ENCODE measurements around the gene FKBP9.
"Not testable (repeated sequence)": the region's sequence is repeated elsewhere in the genome, so short reads cannot be mapped to it uniquely, and the experiment has no call there.

The FKBP9 gene, protein sequence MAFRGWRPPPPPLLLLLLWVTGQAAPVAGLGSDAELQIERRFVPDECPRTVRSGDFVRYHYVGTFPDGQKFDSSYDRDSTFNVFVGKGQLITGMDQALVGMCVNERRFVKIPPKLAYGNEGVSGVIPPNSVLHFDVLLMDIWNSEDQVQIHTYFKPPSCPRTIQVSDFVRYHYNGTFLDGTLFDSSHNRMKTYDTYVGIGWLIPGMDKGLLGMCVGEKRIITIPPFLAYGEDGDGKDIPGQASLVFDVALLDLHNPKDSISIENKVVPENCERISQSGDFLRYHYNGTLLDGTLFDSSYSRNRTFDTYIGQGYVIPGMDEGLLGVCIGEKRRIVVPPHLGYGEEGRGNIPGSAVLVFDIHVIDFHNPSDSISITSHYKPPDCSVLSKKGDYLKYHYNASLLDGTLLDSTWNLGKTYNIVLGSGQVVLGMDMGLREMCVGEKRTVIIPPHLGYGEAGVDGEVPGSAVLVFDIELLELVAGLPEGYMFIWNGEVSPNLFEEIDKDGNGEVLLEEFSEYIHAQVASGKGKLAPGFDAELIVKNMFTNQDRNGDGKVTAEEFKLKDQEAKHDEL

GRCh38 chr7:32957326-32958045, at the start of gene FKBP9:
TSS of gene FKBP9 (plus strand) at chr7:32957440. CDS start at chr7:32957574, 134 bp downstream.
- DNase-seq = peak; percentile 68

- no peak for DNase-seq
These were observed 47.0 kb upstream of the FKBP9 start for GRCh38 chr7:32910195-32910594.

DNA sequence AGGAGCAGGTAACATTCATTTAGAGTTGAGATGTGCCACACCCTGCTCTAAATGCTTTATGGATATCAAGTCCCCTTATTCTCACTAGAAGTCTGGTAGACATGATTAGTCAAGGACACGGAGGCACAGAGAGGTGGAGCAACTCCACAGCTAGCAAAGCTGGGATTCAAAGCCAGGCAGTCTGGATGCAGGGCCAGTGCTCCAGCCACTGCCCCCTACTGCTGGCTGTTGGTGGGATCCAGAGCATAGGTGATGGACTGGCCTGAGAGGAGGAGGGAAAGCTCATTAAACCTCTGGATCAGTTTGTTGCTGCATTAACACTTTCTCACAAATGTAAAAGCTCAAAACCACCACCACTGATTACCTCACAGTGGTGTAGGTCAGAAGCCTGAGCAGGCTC, 43.1 kb upstream of the FKBP9 start:
- no peak for DNase-seq

DNA sequence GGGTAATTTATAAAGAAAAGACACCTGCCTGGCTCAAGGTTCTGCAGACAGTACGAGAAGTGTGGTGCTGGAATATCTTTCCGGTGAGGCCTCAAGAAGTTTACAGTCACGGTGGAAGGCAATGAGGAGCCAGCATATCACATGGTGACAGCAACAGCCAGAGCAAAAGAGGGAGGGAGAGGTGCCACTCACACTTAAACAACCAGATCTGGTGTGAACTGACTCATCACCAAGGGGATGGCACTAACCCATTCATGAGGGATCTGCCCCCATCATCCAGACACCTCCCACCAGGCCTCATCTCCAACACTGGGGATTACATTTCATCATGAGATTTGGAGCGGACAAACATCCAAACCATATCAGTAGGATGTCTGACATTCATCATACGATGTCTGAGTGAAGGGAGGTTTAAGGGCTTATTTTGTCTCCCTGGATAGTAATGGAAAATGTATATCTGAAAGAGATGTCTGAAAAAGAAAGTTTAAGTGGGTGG, 42.2 kb upstream of the FKBP9 start:
- DNase-seq = no peak

- no peak for DNase-seq
These were observed 41.2 kb upstream of the FKBP9 start for GRCh38 chr7:32916006-32916405.

GRCh38 chr7:32916994-32917393, 40.2 kb upstream of the FKBP9 start:
- DNase-seq = not testable (repeated sequence)

GRCh38 chr7:32921896-32922295, 35.3 kb upstream of the FKBP9 start:
- DNase-seq = no peak

GRCh38 chr7:32928785-32929298, 28.4 kb upstream of the FKBP9 start:
- no peak for DNase-seq

GRCh38 chr7:32929430-32930143, 27.7 kb upstream of the FKBP9 start:
- DNase-seq = no peak

- DNase-seq = no peak
These were observed 26.9 kb upstream of the FKBP9 start for GRCh38 chr7:32930378-32930777.

- DNase-seq = no peak
These were observed 21.7 kb upstream of the FKBP9 start for GRCh38 chr7:32935558-32935957.

- DNase-seq = no peak
These were observed 20.6 kb upstream of the FKBP9 start for GRCh38 chr7:32936689-32937088.

GRCh38 chr7:32937344-32938174, 19.7 kb upstream of the FKBP9 start:
- DNase-seq = peak; percentile 60

DNA sequence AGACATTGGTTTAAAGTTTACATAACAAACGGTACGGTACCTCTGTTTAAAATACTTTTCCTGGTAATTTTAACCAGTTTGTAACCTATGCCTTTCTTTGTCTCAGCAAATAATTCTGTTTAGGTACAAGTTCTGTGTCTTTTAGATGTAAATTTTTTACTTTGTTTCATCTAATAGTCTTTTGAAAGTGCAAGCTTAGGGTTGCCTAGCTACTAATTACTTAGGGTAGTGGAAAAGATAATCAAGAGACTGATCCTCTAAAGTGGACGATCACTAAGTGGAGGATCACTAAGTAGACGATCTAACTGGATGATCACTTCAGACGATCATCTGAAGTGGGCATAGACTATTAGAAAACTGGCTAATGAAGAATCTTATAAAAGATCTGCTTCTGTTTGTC, 16.1 kb upstream of the FKBP9 start:
- peak; percentile 14 for DNase-seq

DNA sequence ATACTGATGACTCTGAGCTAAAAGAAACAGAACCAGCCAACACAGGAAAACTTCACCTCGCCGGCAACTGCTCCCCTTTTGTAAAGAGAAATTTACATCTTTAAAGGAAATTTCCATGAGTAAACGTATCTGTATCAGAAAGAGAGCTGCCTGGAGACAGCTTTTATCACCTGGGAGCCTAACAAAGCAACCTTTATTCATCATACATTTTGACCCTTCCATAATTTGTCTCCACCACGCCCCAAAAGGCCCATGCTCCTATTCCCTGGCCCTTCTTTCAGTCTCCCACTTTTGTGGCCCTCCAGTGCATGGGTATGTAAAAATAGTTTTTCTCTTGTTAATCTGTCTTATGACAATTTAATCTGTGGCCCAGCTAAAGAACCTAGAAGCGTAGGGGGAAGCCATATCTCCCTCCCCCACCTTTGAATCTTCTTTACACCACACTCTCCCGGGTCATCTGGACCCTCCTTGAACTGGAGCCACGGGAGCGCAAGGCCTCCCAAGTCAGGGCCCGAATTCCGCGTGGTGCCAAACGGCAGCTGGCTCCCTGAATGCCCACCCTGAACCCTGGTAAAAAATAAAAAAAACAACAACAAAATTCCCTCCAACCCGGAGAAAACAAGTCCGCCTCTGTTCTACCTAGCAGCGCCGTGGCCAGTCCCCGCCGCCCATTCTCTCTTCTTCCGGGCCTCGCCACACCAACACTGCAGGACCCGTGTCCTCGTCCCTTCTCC, 15.4 kb upstream of the FKBP9 start:
- no peak for DNase-seq

GRCh38 chr7:32942415-32943251, 14.6 kb upstream of the FKBP9 start:
- peak; percentile 78 for DNase-seq

DNA sequence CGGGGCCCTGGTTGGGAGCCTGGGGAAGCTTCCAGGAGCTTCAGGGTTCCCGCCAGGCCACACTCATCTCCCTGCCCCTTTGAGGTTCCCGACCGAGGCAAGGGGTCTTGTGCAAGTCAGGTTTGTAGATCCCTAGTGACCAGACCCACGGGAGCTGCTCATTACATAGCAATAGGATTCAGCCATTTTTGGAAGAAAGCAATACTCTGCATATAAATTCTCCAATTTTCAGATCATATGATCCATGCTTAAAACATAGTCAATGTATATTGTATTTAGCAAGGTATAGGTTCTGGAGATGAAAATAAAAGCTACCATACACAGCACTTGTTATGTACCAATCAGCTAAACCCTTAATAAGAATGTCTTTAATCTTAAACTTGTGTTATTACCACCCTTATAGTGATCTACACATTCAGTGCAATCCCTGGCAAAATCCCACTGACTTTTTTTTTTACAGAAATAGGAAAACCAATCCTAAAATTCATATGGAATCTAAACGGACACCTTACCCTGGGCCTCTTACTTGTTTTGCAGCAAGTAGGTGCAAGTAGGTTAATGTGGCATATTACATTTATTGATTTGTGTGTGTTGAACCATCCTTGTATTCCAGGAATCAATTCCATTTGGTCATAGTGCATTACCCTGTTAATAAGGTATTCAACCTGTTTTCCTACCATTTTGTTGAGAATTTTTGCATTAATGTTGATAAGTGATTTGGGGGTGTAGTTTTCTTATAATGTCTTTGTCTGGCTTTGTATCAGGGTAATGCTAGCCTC, 13.8 kb upstream of the FKBP9 start:
- DNase-seq = no peak

DNA sequence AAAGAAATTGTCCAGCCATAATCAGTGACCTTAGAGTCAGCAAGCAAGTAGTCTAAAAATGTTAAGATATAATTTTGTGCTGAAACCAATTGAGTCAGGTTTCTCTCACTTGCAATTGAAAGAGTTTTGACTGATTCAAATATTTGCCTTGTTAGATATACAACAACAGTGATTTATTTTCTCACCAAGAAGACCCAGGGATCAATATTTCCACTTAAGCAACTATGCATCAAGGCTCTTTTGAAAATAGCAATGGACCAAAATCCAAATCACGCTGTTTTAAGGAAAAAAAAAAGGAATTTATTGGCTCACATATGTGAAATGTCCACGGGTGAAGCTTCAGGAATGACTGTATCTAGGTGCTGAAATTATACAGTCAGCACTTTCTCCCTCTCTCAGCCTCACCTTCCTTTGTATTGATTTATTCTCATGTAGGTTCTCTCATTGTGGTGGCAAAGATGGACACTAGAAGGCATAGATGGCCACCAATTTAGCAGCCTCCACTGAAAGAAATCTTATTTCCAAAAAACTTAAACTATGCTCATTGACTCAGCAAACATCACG, 9.7 kb upstream of the FKBP9 start:
- DNase-seq = no peak

GRCh38 chr7:32948202-32948601, 9.0 kb upstream of the FKBP9 start:
- DNase-seq = no peak

Data from NCI-H1105 treated with DMSO at 0.1 percent for 48 hours (cell line).